ENCODE results near the gene BIN1. TPM values are rescaled to one million over a fixed set of nuclear protein-coding genes. Genes with fewer than 3 reads are reported as not detected.
"Not testable (repeated sequence)": the region's sequence is repeated elsewhere in the genome, so short reads cannot be mapped to it uniquely, and the experiment has no call there.

The BIN1 gene
- total and polyA plus RNA-seq, 4 experiments from 2014 or later = 99.4 to 163 (median 122) TPM

- H3K27ac Mint-ChIP-seq = no peak overlapping the region
- no peaks in the 10 kb centered on the region for H3K4me1 ChIP-seq (ENCODE audit: insufficient read depth, low read length)
- no peaks in the 10 kb centered on the region for H3K9me3 Mint-ChIP-seq
- H3K27me3 Mint-ChIP-seq = no peaks in the 10 kb centered on the region
- no peaks in the 10 kb centered on the region for H3K9me3 ChIP-seq (ENCODE audit: control insufficient read depth in 1 of 2, low read length in 2 of 2)
- intact Hi-C loops (cut with micrococcal nuclease) = no loop called here
- H3K4me3 Mint-ChIP-seq = no peak overlapping the region
- POLR2A ChIA-PET (ENCODE audit: partially characterized antibody) = no interaction called here
- no peaks in the 10 kb centered on the region for H3K4me1 Mint-ChIP-seq
- no peak overlapping the region for H3K27ac ChIP-seq (ENCODE audit: low read depth, low read length)
- no peak overlapping the region for H3K4me3 ChIP-seq (ENCODE audit: low read length in 2 of 2)
- CTCF ChIA-PET (ENCODE audit: partially characterized antibody) = no interaction called here
- H3K36me3 ChIP-seq (ENCODE audit: insufficient read depth, low read length) = no peaks in the 10 kb centered on the region
- no peaks in the 10 kb centered on the region for H3K36me3 Mint-ChIP-seq
- no peaks in the 10 kb centered on the region for H3K27me3 ChIP-seq (ENCODE audit: insufficient read depth, low read length)
- DNase-seq = no peak
Measured at GRCh38 chr2:127121353-127121752, 14.4 kb upstream of the BIN1 start.

GRCh38 chr2:127120408-127120807 is 13.5 kb upstream of the BIN1 start:
- POLR2A ChIA-PET (ENCODE audit: partially characterized antibody); H3K36me3 ChIP-seq (ENCODE audit: insufficient read depth, low read length); H3K4me3 Mint-ChIP-seq; H3K27me3 Mint-ChIP-seq; DNase-seq; H3K9me3 ChIP-seq (ENCODE audit: control insufficient read depth in 1 of 2, low read length in 2 of 2); H3K27ac ChIP-seq (ENCODE audit: low read depth, low read length); H3K4me1 Mint-ChIP-seq; H3K27ac Mint-ChIP-seq; H3K4me1 ChIP-seq (ENCODE audit: insufficient read depth, low read length); H3K36me3 Mint-ChIP-seq; CTCF ChIA-PET (ENCODE audit: partially characterized antibody); intact Hi-C loops (cut with micrococcal nuclease); H3K4me3 ChIP-seq (ENCODE audit: low read length in 2 of 2); H3K9me3 Mint-ChIP-seq; H3K27me3 ChIP-seq (ENCODE audit: insufficient read depth, low read length): not testable (repeated sequence)

- Histone ChIP-seq H3K9me3 (ENCODE audit: control insufficient read depth in 1 of 2, low read length in 2 of 2) (no peaks in the 10 kb centered on the region), H3K4me1 (ENCODE audit: insufficient read depth, low read length) (no peaks in the 10 kb centered on the region), H3K27ac (ENCODE audit: low read depth, low read length) (no peak overlapping the region), H3K27me3 (ENCODE audit: insufficient read depth, low read length) (no peaks in the 10 kb centered on the region), H3K4me3 (ENCODE audit: low read length in 2 of 2) (no peak overlapping the region), H3K36me3 (ENCODE audit: insufficient read depth, low read length) (no peaks in the 10 kb centered on the region)
- ChIA-PET POLR2A (ENCODE audit: partially characterized antibody) (no interaction called here), CTCF (ENCODE audit: partially characterized antibody) (no interaction called here)
- Mint-ChIP-seq H3K27me3 (peaks cover 1 to 6% of the 10 kb centered on the region in 2 donors), H3K27ac (no peak overlapping the region), H3K9me3 (no peaks in the 10 kb centered on the region), H3K4me1 (no peaks in the 10 kb centered on the region), H3K36me3 (no peaks in the 10 kb centered on the region), H3K4me3 (no peak overlapping the region)
- no peak for DNase-seq
- intact Hi-C loops (cut with micrococcal nuclease) = no loop called here
Measured at GRCh38 chr2:127118467-127118866, 11.5 kb upstream of the BIN1 start.

GRCh38 chr2:127118038-127118437 is 11.1 kb upstream of the BIN1 start:
- no peak for DNase-seq
- intact Hi-C loops (cut with micrococcal nuclease) = no loop called here
- ChIA-PET POLR2A (ENCODE audit: partially characterized antibody) (no interaction called here), CTCF (ENCODE audit: partially characterized antibody) (no interaction called here)
- H3K4me1 ChIP-seq (ENCODE audit: insufficient read depth, low read length) = no peaks in the 10 kb centered on the region
- H3K27ac Mint-ChIP-seq = no peak overlapping the region
- H3K27me3 ChIP-seq (ENCODE audit: insufficient read depth, low read length) = no peaks in the 10 kb centered on the region
- peaks cover 1 to 6% of the 10 kb centered on the region in 2 donors for H3K27me3 Mint-ChIP-seq
- H3K9me3 Mint-ChIP-seq = no peaks in the 10 kb centered on the region
- no peaks in the 10 kb centered on the region for H3K9me3 ChIP-seq (ENCODE audit: control insufficient read depth in 1 of 2, low read length in 2 of 2)
- no peaks in the 10 kb centered on the region for H3K36me3 Mint-ChIP-seq
- H3K36me3 ChIP-seq (ENCODE audit: insufficient read depth, low read length) = no peaks in the 10 kb centered on the region
- no peak overlapping the region for H3K4me3 ChIP-seq (ENCODE audit: low read length in 2 of 2)
- H3K4me3 Mint-ChIP-seq = no peak overlapping the region
- H3K27ac ChIP-seq (ENCODE audit: low read depth, low read length) = no peak overlapping the region
- no peaks in the 10 kb centered on the region for H3K4me1 Mint-ChIP-seq

GRCh38 chr2:127117603-127118002 is 10.6 kb upstream of the BIN1 start:
- no peaks in the 10 kb centered on the region for H3K27me3 ChIP-seq (ENCODE audit: insufficient read depth, low read length)
- no peaks in the 10 kb centered on the region for H3K36me3 Mint-ChIP-seq
- DNase-seq = no peak
- H3K9me3 Mint-ChIP-seq = no peaks in the 10 kb centered on the region
- H3K27me3 Mint-ChIP-seq = peaks cover 1 to 8% of the 10 kb centered on the region in 2 donors
- ChIA-PET POLR2A (ENCODE audit: partially characterized antibody) (no interaction called here), CTCF (ENCODE audit: partially characterized antibody) (no interaction called here)
- no peaks in the 10 kb centered on the region for H3K36me3 ChIP-seq (ENCODE audit: insufficient read depth, low read length)
- no peak overlapping the region for H3K4me3 Mint-ChIP-seq
- H3K9me3 ChIP-seq (ENCODE audit: control insufficient read depth in 1 of 2, low read length in 2 of 2) = no peaks in the 10 kb centered on the region
- no peak overlapping the region for H3K27ac ChIP-seq (ENCODE audit: low read depth, low read length)
- H3K4me1 ChIP-seq (ENCODE audit: insufficient read depth, low read length) = no peaks in the 10 kb centered on the region
- H3K4me1 Mint-ChIP-seq = no peaks in the 10 kb centered on the region
- intact Hi-C loops (cut with micrococcal nuclease) = no loop called here
- no peak overlapping the region for H3K4me3 ChIP-seq (ENCODE audit: low read length in 2 of 2)
- no peak overlapping the region for H3K27ac Mint-ChIP-seq

- Mint-ChIP-seq H3K9me3 (no peaks in the 10 kb centered on the region), H3K27me3 (peaks cover 3 to 11% of the 10 kb centered on the region in 2 donors), H3K27ac (no peak overlapping the region), H3K4me1 (no peaks in the 10 kb centered on the region), H3K4me3 (no peak overlapping the region), H3K36me3 (no peaks in the 10 kb centered on the region)
- H3K4me3 ChIP-seq (ENCODE audit: low read length in 2 of 2) = no peak overlapping the region
- no peaks in the 10 kb centered on the region for H3K9me3 ChIP-seq (ENCODE audit: control insufficient read depth in 1 of 2, low read length in 2 of 2)
- H3K27ac ChIP-seq (ENCODE audit: low read depth, low read length) = no peak overlapping the region
- CTCF ChIA-PET (ENCODE audit: partially characterized antibody) = interaction anchor here (1.7 kb wide), 1 partner anchor 19 kb away, joined by 3 read pairs; no protein-coding TSS in a partner anchor
- POLR2A ChIA-PET (ENCODE audit: partially characterized antibody) = no interaction called here
- no peak for DNase-seq
- H3K4me1 ChIP-seq (ENCODE audit: insufficient read depth, low read length) = no peaks in the 10 kb centered on the region
- intact Hi-C loops (cut with micrococcal nuclease) = no loop called here
- H3K27me3 ChIP-seq (ENCODE audit: insufficient read depth, low read length) = peaks cover 5% of the 10 kb centered on the region
- no peaks in the 10 kb centered on the region for H3K36me3 ChIP-seq (ENCODE audit: insufficient read depth, low read length)
Measured at GRCh38 chr2:127115471-127116199, 8.7 kb upstream of the BIN1 start.

GRCh38 chr2:127110985-127111384 is 4.0 kb upstream of the BIN1 start:
- peaks cover 8 to 16% of the 10 kb centered on the region in 2 donors for H3K27me3 Mint-ChIP-seq
- no peaks in the 10 kb centered on the region for H3K9me3 Mint-ChIP-seq
- H3K4me3 Mint-ChIP-seq = no peak overlapping the region
- Histone ChIP-seq H3K9me3 (ENCODE audit: control insufficient read depth in 1 of 2, low read length in 2 of 2) (no peaks in the 10 kb centered on the region), H3K4me3 (ENCODE audit: low read length in 2 of 2) (no peak overlapping the region), H3K4me1 (ENCODE audit: insufficient read depth, low read length) (peaks cover 14% of the 10 kb centered on the region), H3K36me3 (ENCODE audit: insufficient read depth, low read length) (no peaks in the 10 kb centered on the region), H3K27me3 (ENCODE audit: insufficient read depth, low read length) (peaks cover 5% of the 10 kb centered on the region), H3K27ac (ENCODE audit: low read depth, low read length) (no peak overlapping the region)
- no peak overlapping the region for H3K27ac Mint-ChIP-seq
- ChIA-PET POLR2A (ENCODE audit: partially characterized antibody) (no interaction called here), CTCF (ENCODE audit: partially characterized antibody) (no interaction called here)
- DNase-seq = no peak
- peaks cover 0 to 2% of the 10 kb centered on the region in 2 donors for H3K36me3 Mint-ChIP-seq
- intact Hi-C loops (cut with micrococcal nuclease) = no loop called here
- peaks cover 0 to 6% (median 3%) of the 10 kb centered on the region in 4 donors for H3K4me1 Mint-ChIP-seq
